Activated B cell treated with CpG ODN at 0.5 μM for 24 hours (primary cell): ENCODE data around the gene WDR81. TPM values are rescaled to one million over a fixed set of nuclear protein-coding genes. Genes with fewer than 3 reads are reported as not detected.

ENCODE experiments used
- ATAC-seq: fragments of 200-7000 bp; cut with Tn5 transposase; one replicate; pipeline ENCODE4 v1.10.0; 2021; ENCODE audit warnings: low read depth, mild to moderate bottlenecking, moderate library complexity
- CTCF ChIA-PET: fragments of 350-600 bp; sonication (Branson Sonifier 250); formaldehyde crosslinking; loops from one replicate; lab custom pipeline; 2021; ENCODE audit warnings: antibody characterized with exemption; lab: Charles Lee
- POLR2A ChIA-PET: fragments of 350-600 bp; sonication (Branson Sonifier 250); formaldehyde crosslinking; loops from one replicate; lab custom pipeline; 2021; ENCODE audit warnings: antibody characterized with exemption; lab: Charles Lee
- DNase-seq: peaks from one replicate; pipeline ENCODE4 v3.0.0; 2022
- H3K27ac Mint-ChIP-seq: one replicate; pipeline ENCODE4 v1.8.0; 2020; ENCODE audit warnings: mixed read lengths
- H3K27me3 Mint-ChIP-seq: one replicate; pipeline ENCODE4 v1.8.0; 2021; ENCODE audit warnings: mixed read lengths
- H3K36me3 Mint-ChIP-seq: one replicate; pipeline ENCODE4 v1.8.0; 2021; ENCODE audit warnings: low read depth, mixed read lengths
- H3K4me1 Mint-ChIP-seq: one replicate; pipeline ENCODE4 v1.8.0; 2021; ENCODE audit warnings: mixed read lengths
- H3K4me3 Mint-ChIP-seq: one replicate; pipeline ENCODE4 v1.8.0; 2020; ENCODE audit warnings: mild to moderate bottlenecking, mixed read lengths
- H3K9me3 Mint-ChIP-seq: one replicate; pipeline ENCODE4 v1.8.0; 2020; ENCODE audit warnings: mixed read lengths
- intact Hi-C: fragments of 100-400 bp; cut with micrococcal nuclease; formaldehyde crosslinking; loops from one replicate; pipeline ENCODE4 v1.15.1; 2024
- total RNA-seq: library from RNA; stranded (reverse); gene quantifications from 2 replicates; pipeline ENCODE4 v1.2.3, GENCODE V29; 2022
- TF ChIP-seq, protein P1 (sequence below): fragments of 200-600 bp; IDR thresholded peaks from one replicate; pipeline ENCODE4 v1.8.0; 2022; ENCODE audit warnings: antibody characterized with exemption, mild to moderate bottlenecking

WDR81 gene
- total RNA-seq, result 42.7 and 48.4 TPM in 2 replicates

GRCh38 chr17:1724351-1724868, at the start of gene WDR81:
TSS of gene WDR81 (plus strand) at chr17:1724704. CDS start at chr17:1724960, 256 bp downstream.
- peak; percentile 55 for ATAC-seq
- TF ChIP-seq, protein P1, sequence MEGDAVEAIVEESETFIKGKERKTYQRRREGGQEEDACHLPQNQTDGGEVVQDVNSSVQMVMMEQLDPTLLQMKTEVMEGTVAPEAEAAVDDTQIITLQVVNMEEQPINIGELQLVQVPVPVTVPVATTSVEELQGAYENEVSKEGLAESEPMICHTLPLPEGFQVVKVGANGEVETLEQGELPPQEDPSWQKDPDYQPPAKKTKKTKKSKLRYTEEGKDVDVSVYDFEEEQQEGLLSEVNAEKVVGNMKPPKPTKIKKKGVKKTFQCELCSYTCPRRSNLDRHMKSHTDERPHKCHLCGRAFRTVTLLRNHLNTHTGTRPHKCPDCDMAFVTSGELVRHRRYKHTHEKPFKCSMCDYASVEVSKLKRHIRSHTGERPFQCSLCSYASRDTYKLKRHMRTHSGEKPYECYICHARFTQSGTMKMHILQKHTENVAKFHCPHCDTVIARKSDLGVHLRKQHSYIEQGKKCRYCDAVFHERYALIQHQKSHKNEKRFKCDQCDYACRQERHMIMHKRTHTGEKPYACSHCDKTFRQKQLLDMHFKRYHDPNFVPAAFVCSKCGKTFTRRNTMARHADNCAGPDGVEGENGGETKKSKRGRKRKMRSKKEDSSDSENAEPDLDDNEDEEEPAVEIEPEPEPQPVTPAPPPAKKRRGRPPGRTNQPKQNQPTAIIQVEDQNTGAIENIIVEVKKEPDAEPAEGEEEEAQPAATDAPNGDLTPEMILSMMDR, result no peak
- CTCF ChIA-PET, result interaction anchor here (7.5 kb wide), 1 partner anchor 59 kb away, joined by 175 read pairs; no protein-coding TSS in a partner anchor
- Mint-ChIP-seq H3K4me1 (peaks cover 60% of the 10 kb centered on the region), H3K9me3 (no peaks in the 10 kb centered on the region), H3K27ac (peak within 1 kb of the TSS; percentile 85), H3K4me3 (peak within 1 kb of the TSS; percentile 78), H3K36me3 (peaks cover 20% of the 10 kb centered on the region), H3K27me3 (no peaks in the 10 kb centered on the region)
- POLR2A ChIA-PET, result interaction anchor here (0.7 to 5.4 kb wide), 12 partner anchors 8 to 161 kb away, joined by 4 to 113 read pairs (median 7); partner anchors contain the start of genes RILP and SMYD4
- intact Hi-C loops, result loop anchor here (1.0 kb wide), 2 partner anchors 8 to 9 kb away; no protein-coding TSS in a partner anchor
- peak; percentile 85 for DNase-seq

GRCh38 chr17:1676401-1676800, 48.1 kb upstream of the WDR81 start:
- H3K4me3 Mint-ChIP-seq, result no peak overlapping the region
- TF ChIP-seq, protein P1, result no peak
- H3K27ac Mint-ChIP-seq, result no peak overlapping the region
- H3K36me3 Mint-ChIP-seq, result peaks cover 95% of the 10 kb centered on the region
- no peaks in the 10 kb centered on the region for H3K4me1 Mint-ChIP-seq
- ChIA-PET POLR2A (interaction anchor here (0.6 kb wide), 1 partner anchor 323 kb away, joined by 3 read pairs; no protein-coding TSS in a partner anchor), CTCF (no interaction called here)
- no peaks in the 10 kb centered on the region for H3K27me3 Mint-ChIP-seq
- no peak for ATAC-seq
- no peaks in the 10 kb centered on the region for H3K9me3 Mint-ChIP-seq
- no peak for DNase-seq
- intact Hi-C loops, result no loop called here

GRCh38 chr17:1683459-1683858, 41.0 kb upstream of the WDR81 start:
- Mint-ChIP-seq H3K4me1 (peaks cover 33% of the 10 kb centered on the region), H3K27me3 (no peaks in the 10 kb centered on the region), H3K27ac (peak overlapping the region; percentile 96), H3K4me3 (peak overlapping the region; percentile 100), H3K36me3 (peaks cover 58% of the 10 kb centered on the region), H3K9me3 (no peaks in the 10 kb centered on the region)
- intact Hi-C loops, result no loop called here
- DNase-seq, result no peak
- ChIA-PET CTCF (interaction anchor here (1.4 to 2.2 kb wide), 2 partner anchors 100 to 182 kb away, joined by 6 to 9 read pairs; no protein-coding TSS in a partner anchor), POLR2A (interaction anchor here (0.6 to 2.1 kb wide), 13 partner anchors 10 to 387 kb away, joined by 3 to 43 read pairs (median 5); partner anchors contain the start of genes RILP, RPA1 and SMYD4)
- ATAC-seq, result no peak
- TF ChIP-seq, protein P1, result no peak

DNA sequence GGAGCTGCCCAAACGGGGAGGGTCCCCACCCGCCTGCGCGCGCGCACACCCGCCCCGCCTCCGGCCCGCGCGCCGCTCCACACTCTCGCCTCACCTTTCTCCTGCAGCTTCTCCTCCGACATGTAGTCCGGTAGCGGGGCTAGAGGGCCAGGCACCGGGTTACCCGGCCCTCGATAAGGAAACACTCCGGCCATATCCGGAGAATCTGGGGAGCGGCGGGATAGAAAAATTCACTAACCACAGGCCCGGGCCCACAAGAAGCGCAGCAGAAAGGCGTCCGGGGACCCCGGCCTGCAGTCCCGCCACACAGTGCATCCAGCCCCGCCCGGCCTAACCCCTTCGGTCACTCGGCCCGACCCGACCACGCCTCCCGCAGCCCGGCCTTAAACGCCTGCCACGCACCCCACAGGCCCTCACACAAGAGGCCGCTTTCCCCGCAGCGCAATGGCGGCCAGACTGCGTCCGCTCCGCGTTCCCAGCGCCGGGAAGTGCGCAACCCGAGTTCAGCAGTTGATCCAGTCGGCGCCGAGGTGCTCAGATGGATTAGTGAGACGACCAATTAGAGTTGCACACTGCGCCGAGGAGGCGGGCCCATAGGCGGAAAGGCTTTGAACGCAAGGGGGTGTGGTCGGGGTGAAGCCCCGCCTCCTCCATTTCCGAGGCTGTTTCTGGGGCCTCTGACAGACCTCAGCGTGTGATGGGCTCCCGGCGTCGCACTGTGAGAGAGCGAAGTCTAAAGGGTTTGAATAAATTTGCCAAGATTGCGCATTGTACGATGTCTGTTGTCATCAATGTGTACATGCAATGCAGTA, 39.9 kb upstream of the WDR81 start, which contains the start of gene PRPF8:
Gene PRPF8, minus strand, starts transcription at position 490 of the 812 bp plus-strand sequence. Its CDS starts 296 bp downstream, at position 194.
- Mint-ChIP-seq H3K27ac (peak within 1 kb of the TSS; percentile 96), H3K9me3 (no peaks in the 10 kb centered on the region), H3K4me3 (peak within 1 kb of the TSS; percentile 100), H3K36me3 (peaks cover 47% of the 10 kb centered on the region), H3K4me1 (peaks cover 33% of the 10 kb centered on the region), H3K27me3 (no peaks in the 10 kb centered on the region)
- intact Hi-C loops, result loop anchor here (1.0 to 2.0 kb wide), 6 partner anchors 15 to 144 kb away; partner anchors contain the start of genes RILP, SLC43A2 and SMYD4
- DNase-seq, result peak; percentile 95
- CTCF ChIA-PET, result interaction anchor here (2.2 kb wide), 1 partner anchor 99 kb away, joined by 9 read pairs; no protein-coding TSS in a partner anchor
- ATAC-seq, result peak; percentile 99
- TF ChIP-seq, protein P1, result no peak
- POLR2A ChIA-PET, result interaction anchor here (0.6 to 2.1 kb wide), 19 partner anchors 11 to 970 kb away, joined by 3 to 43 read pairs (median 4); partner anchors contain the start of genes INPP5K, RILP, RPA1 and SMYD4
